Stimulated activated CD8-positive, alpha-beta memory T cell treated with anti-CD3 and anti-CD28 coated beads, Interleukin-12 subunit alpha, Interleukin-12 subunit beta, amount 100 ng/mL, for 24 hours (primary cell): Measurements from ENCODE around the gene TIRAP.
"Not testable (repeated sequence)": the region's sequence is repeated elsewhere in the genome, so short reads cannot be mapped to it uniquely, and the experiment has no call there.

Experiments
- DNase-seq: peaks from one replicate; pipeline ENCODE4 v3.0.0-alpha.2; 2020; ENCODE audit errors: extremely low read depth

TIRAP gene

GRCh38 chr11:126282736-126283591 lies at the start of gene TIRAP:
Gene TIRAP (plus strand): TSS chr11:126283093. CDS start chr11:126290895, 7,802 bp downstream.
- DNase-seq: no peak

GRCh38 chr11:126233391-126233790 lies 49.5 kb upstream of the TIRAP start:
- DNase-seq: no peak

- no peak for DNase-seq
Measured at GRCh38 chr11:126246636-126247035, 36.3 kb upstream of the TIRAP start.

GRCh38 chr11:126253265-126253664 lies 29.6 kb upstream of the TIRAP start:
- DNase-seq: no peak

- no peak for DNase-seq
Measured at GRCh38 chr11:126254819-126255218, 28.1 kb upstream of the TIRAP start.

- not testable (repeated sequence) for DNase-seq
Measured at GRCh38 chr11:126255507-126255906, 27.4 kb upstream of the TIRAP start.

GRCh38 chr11:126256216-126256615 lies 26.7 kb upstream of the TIRAP start:
- DNase-seq: no peak

- no peak for DNase-seq
Measured at GRCh38 chr11:126257144-126257543, 25.7 kb upstream of the TIRAP start.

- no peak for DNase-seq
Measured at GRCh38 chr11:126257764-126258163, 25.1 kb upstream of the TIRAP start.

GRCh38 chr11:126262216-126262615 lies 20.7 kb upstream of the TIRAP start:
- no peak for DNase-seq

- no peak for DNase-seq
Measured at GRCh38 chr11:126263489-126263888, 19.4 kb upstream of the TIRAP start.

- DNase-seq: no peak
Measured at GRCh38 chr11:126265811-126266210, 17.1 kb upstream of the TIRAP start.

GRCh38 chr11:126267650-126268049 lies 15.2 kb upstream of the TIRAP start:
- no peak for DNase-seq

GRCh38 chr11:126268361-126268707 lies 14.6 kb upstream of the TIRAP start:
- DNase-seq: no peak

GRCh38 chr11:126268708-126269579 lies 13.9 kb upstream of the TIRAP start, which contains the start of the genes FOXRED1 and SRPRA:
Gene FOXRED1 (plus strand): TSS chr11:126269154. CDS start chr11:126269207, 53 bp downstream.
Gene SRPRA (minus strand): TSS chr11:126268895. CDS start chr11:126268804, 91 bp downstream.
- peak; percentile 99 for DNase-seq

- no peak for DNase-seq
Measured at GRCh38 chr11:126277322-126277721, 5.6 kb upstream of the TIRAP start.

GRCh38 chr11:126277780-126278179 lies 5.1 kb upstream of the TIRAP start:
- DNase-seq: no peak

- DNase-seq: no peak
Measured at GRCh38 chr11:126279191-126279590, 3.7 kb upstream of the TIRAP start.

- no peak for DNase-seq
Measured at GRCh38 chr11:126280595-126280994, 2.3 kb upstream of the TIRAP start.

- DNase-seq: no peak
Measured at GRCh38 chr11:126281245-126281644, 1.6 kb upstream of the TIRAP start.

- no peak for DNase-seq
Measured at GRCh38 chr11:126281666-126282175, 1.2 kb upstream of the TIRAP start.

- no peak for DNase-seq
Measured at GRCh38 chr11:126282361-126282735, 545 bp upstream of the TIRAP start.
